Upper lobe of right lung (tissue), 1 donor: ENCODE measurements around the gene ZNF646. TPM values are rescaled to one million over a fixed set of nuclear protein-coding genes. Genes with fewer than 3 reads are reported as not detected.
A peak's percentile ranks its signal among the peaks of the same experiment; 100 is the strongest.

Experiments used
- ATAC-seq: fragments of 200-7000 bp; cut with Tn5 transposase; one replicate; pipeline ENCODE4 v1.9.1; 2020; ENCODE audit warnings: mild to moderate bottlenecking, moderate library complexity
- DNase-seq: peaks from one replicate; pipeline ENCODE4 v3.0.0-alpha.2; 2020
- H3K27ac ChIP-seq: fragments of 200-600 bp; one replicate; pipeline ENCODE4 v1.8.0; 2022
- H3K27me3 ChIP-seq: fragments of 200-600 bp; one replicate; pipeline ENCODE4 v1.8.0; 2022; ENCODE audit warnings: mild to moderate bottlenecking
- H3K36me3 ChIP-seq: fragments of 200-600 bp; one replicate; pipeline ENCODE4 v1.8.0; 2022
- H3K4me1 ChIP-seq: fragments of 200-600 bp; one replicate; pipeline ENCODE4 v1.8.0; 2022
- H3K4me3 ChIP-seq: fragments of 200-600 bp; one replicate; pipeline ENCODE4 v1.8.0; 2022; ENCODE audit warnings: mild to moderate bottlenecking
- H3K9me3 ChIP-seq: fragments of 200-600 bp; one replicate; pipeline ENCODE4 v1.8.0; 2022
- CTCF ChIP-seq: fragments of 200-600 bp; IDR thresholded peaks from one replicate; pipeline ENCODE4 v1.8.0; 2022; ENCODE audit warnings: antibody characterized with exemption
- intact Hi-C: fragments of 100-400 bp; cut with DNase I; formaldehyde crosslinking; loops from one replicate; pipeline ENCODE4 v1.11.0; 2022
- total RNA-seq: library from RNA; stranded (reverse); fragmentation: NEBNext Ultra II Directional; extraction: Animal tissue kit (Norgen Biotek cat#: 25700); gene quantifications from one replicate; pipeline ENCODE4 v1.2.1, GENCODE V29; 2021
- donor health status: DM: no; HTN: yes; CAD: no; lungs with severe emphysema.

ZNF646 gene
- total RNA-seq, 1 donor from 2014 or later = 20.6 TPM

- H3K9me3 ChIP-seq = no peaks in the 10 kb centered on the region
These were observed 30.9 kb upstream of the ZNF646 start for GRCh38 chr16:31043352-31043751.

GRCh38 chr16:31043898-31044481 lies 30.2 kb upstream of the ZNF646 start:
- TF ChIP-seq CTCF = no peak
- DNase-seq = no peak
- no peak for ATAC-seq
- peaks cover 34% of the 10 kb centered on the region for H3K36me3 ChIP-seq
- intact Hi-C loops = no loop called here
- no peak overlapping the region for H3K27ac ChIP-seq
- no peaks in the 10 kb centered on the region for H3K4me1 ChIP-seq
- H3K9me3 ChIP-seq = no peaks in the 10 kb centered on the region
- H3K27me3 ChIP-seq = no peaks in the 10 kb centered on the region
- H3K4me3 ChIP-seq = no peak overlapping the region

More at GRCh38 chr16:31043352-31043751, 30.9 kb upstream of the ZNF646 start:
- Histone ChIP-seq H3K4me3 (no peak overlapping the region), H3K27me3 (no peaks in the 10 kb centered on the region), H3K27ac (no peak overlapping the region), H3K36me3 (peaks cover 41% of the 10 kb centered on the region), H3K4me1 (no peaks in the 10 kb centered on the region)
- ATAC-seq (no peak), DNase-seq (no peak)
- intact Hi-C loops = no loop called here
- no peak for TF ChIP-seq CTCF

- TF ChIP-seq CTCF = no peak
These were observed 23.8 kb upstream of the ZNF646 start for GRCh38 chr16:31050280-31051030.

GRCh38 chr16:31052114-31052513 lies 22.1 kb upstream of the ZNF646 start:
- intact Hi-C loops = no loop called here
- Histone ChIP-seq H3K4me3 (no peak overlapping the region), H3K27ac (no peak overlapping the region), H3K9me3 (no peaks in the 10 kb centered on the region), H3K4me1 (no peaks in the 10 kb centered on the region), H3K27me3 (no peaks in the 10 kb centered on the region), H3K36me3 (no peaks in the 10 kb centered on the region)
- no peak for DNase-seq
- ATAC-seq = peak; percentile 96
- TF ChIP-seq CTCF = no peak

More at GRCh38 chr16:31050280-31051030, 23.8 kb upstream of the ZNF646 start:
- Histone ChIP-seq H3K27ac (no peak overlapping the region), H3K27me3 (no peaks in the 10 kb centered on the region), H3K9me3 (no peaks in the 10 kb centered on the region), H3K4me1 (no peaks in the 10 kb centered on the region), H3K4me3 (no peak overlapping the region), H3K36me3 (no peaks in the 10 kb centered on the region)
- intact Hi-C loops = no loop called here
- ATAC-seq (no peak), DNase-seq (no peak)

- Histone ChIP-seq H3K36me3 (peaks cover 5% of the 10 kb centered on the region), H3K27me3 (no peaks in the 10 kb centered on the region), H3K4me3 (no peak overlapping the region), H3K9me3 (no peaks in the 10 kb centered on the region), H3K27ac (no peak overlapping the region), H3K4me1 (no peaks in the 10 kb centered on the region)
- DNase-seq (no peak), ATAC-seq (no peak)
- intact Hi-C loops = no loop called here
- TF ChIP-seq CTCF = no peak
These were observed 18.6 kb upstream of the ZNF646 start for GRCh38 chr16:31055613-31056012.
